Measurements from ENCODE around the gene ZBTB42. TPM values are rescaled to one million over a fixed set of nuclear protein-coding genes. Genes with fewer than 3 reads are reported as not detected.

The ZBTB42 gene
- total and polyA plus RNA-seq, 2 donors (not counting 3 experiments of a cell fraction or from before 2014, with no cell fraction given) = 3.1 to 3.8 TPM

GRCh38 chr14:104774453-104775072 lies 26.3 kb upstream of the ZBTB42 start:
- no peaks in the 10 kb centered on the region for H3K79me2 ChIP-seq (ENCODE audit: control insufficient read depth, insufficient read depth, low read length)
- no peaks in the 10 kb centered on the region for H4K20me1 ChIP-seq (replicated peaks; ENCODE audit: control insufficient read depth, extremely low read depth, insufficient read depth, low read length)
- peaks cover 5 to 35% of the 10 kb centered on the region in 2 experiments for H3K36me3 ChIP-seq (ENCODE audit: control insufficient read depth in 2 of 2, extremely low read depth in 1 of 2, insufficient read depth in 2 of 2, low read length in 2 of 2)
- FAIRE-seq (no peak), DNase-seq (ENCODE audit: low read depth, low spot score) (no peak)
- H3K9me3 ChIP-seq (replicated peaks; ENCODE audit: control insufficient read depth, insufficient read depth, low read length) = no peaks in the 10 kb centered on the region
- H3K4me2 ChIP-seq (ENCODE audit: insufficient read depth, low read length) = no peak overlapping the region
- BruUV-seq (replicated peaks) = no TSS peak
- H3K4me3 ChIP-seq (replicated peaks in 1 of 3; ENCODE audit: insufficient read depth in 1 of 3, low read depth in 1 of 3, low read length in 3 of 3) = no peak overlapping the region
- no peak overlapping the region for H2AFZ ChIP-seq (ENCODE audit: low read depth, low read length)
- TF ChIP-seq GATA2 (IDR thresholded peaks at IDR 0.05; ENCODE audit: insufficient read depth, insufficient read length, low read depth, low read length) = no peak
- TF ChIP-seq CTCF (IDR thresholded peaks at IDR 0.05; ENCODE audit: extremely low read depth in 1 of 2, insufficient read depth in 1 of 2, low read depth in 1 of 2, low read length in 2 of 2) = no peak
- no peak for TF ChIP-seq POLR2AphosphoS5 (IDR thresholded peaks at IDR 0.05; ENCODE audit: insufficient read depth, low read depth, low read length)
- no peak for TF ChIP-seq FOS (IDR thresholded peaks at IDR 0.05; ENCODE audit: borderline replicate concordance, insufficient read depth, low read length)
- TF ChIP-seq MYC (IDR thresholded peaks at IDR 0.05; ENCODE audit: low read depth, low read length) = no peak
- TF ChIP-seq MAX (IDR thresholded peaks at IDR 0.05; ENCODE audit: insufficient read depth, insufficient read length) = no peak
- no peak for TF ChIP-seq JUN (IDR thresholded peaks at IDR 0.05; ENCODE audit: borderline replicate concordance, insufficient read depth, insufficient read length, low read depth)
- no peak for TF ChIP-seq EZH2 (IDR thresholded peaks at IDR 0.05; ENCODE audit: borderline replicate concordance, low read depth, low read length, severe bottlenecking)
- TF ChIP-seq POLR2A (IDR thresholded peaks at IDR 0.05; ENCODE audit: low read depth, low read length) = no peak
- POLR2A ChIA-PET = no interaction called here
- dilution Hi-C loops (cut with MboI; ENCODE audit: extremely low pct_ligation_motif_present, low sequenced_read_pairs) (no loop called here), intact Hi-C loops (cut with micrococcal nuclease) (no loop called here)
- no peak overlapping the region for H3K27ac ChIP-seq (ENCODE audit: insufficient read depth, low read depth, low read length)
- H3K4me1 ChIP-seq (ENCODE audit: control insufficient read depth, extremely low read depth, insufficient read depth, low read length) = peaks cover 9% of the 10 kb centered on the region
- H3K9me1 ChIP-seq (replicated peaks; ENCODE audit: control insufficient read depth, extremely low read depth, insufficient read depth, low read length) = no peaks in the 10 kb centered on the region
- CTCF ChIA-PET = interaction anchor here (1.6 kb wide), 1 partner anchor 52 kb away, joined by 7 read pairs; no protein-coding TSS in a partner anchor
- no peaks in the 10 kb centered on the region for H3K27me3 ChIP-seq (ENCODE audit: control insufficient read depth in 2 of 2, insufficient read depth in 2 of 2, low read length in 2 of 2)
- H3K9ac ChIP-seq (replicated peaks; ENCODE audit: extremely low read depth, insufficient read depth, low read length) = no peak overlapping the region
